Keratinocyte (primary cell): ENCODE results near the gene RORB. TPM values are rescaled to one million over a fixed set of nuclear protein-coding genes. Genes with fewer than 3 reads are reported as not detected.

Experiments
- DNase-seq: peaks from one replicate; pipeline ENCODE4 v3.0.0-alpha.2; 2011; ENCODE audit warnings: low read depth, missing footprints, low spot score
- FAIRE-seq: peaks from 2 replicates; lab custom pipeline; 2011; peaks lifted over from hg19 to GRCh38; lab: Jason Lieb, UNC
- H2AFZ ChIP-seq: 2 replicates; pipeline ENCODE4 v1.6.0; 2012; ENCODE audit warnings: low read length, control low read depth, inconsistent platforms; ENCODE audit not compliant: control insufficient read depth
- H3K27ac ChIP-seq: 2 replicates; pipeline ENCODE4 v1.5.1; 2011; ENCODE audit warnings: low read length; ENCODE audit not compliant: control insufficient read depth, insufficient read depth
- H3K27me3 ChIP-seq: 3 replicates; pipeline ENCODE4 v1.6.0; 2011; ENCODE audit warnings: low read length; ENCODE audit not compliant: control insufficient read depth, insufficient read depth; ENCODE audit errors: extremely low read depth
- H3K36me3 ChIP-seq, 2 experiments: 2 replicates in 1 of 2; 3 replicates in 1 of 2; pipeline ENCODE4 v1.5.1; 2011; ENCODE audit warnings: low read length in 2 of 2, mild to moderate bottlenecking in 1 of 2; ENCODE audit not compliant: control insufficient read depth in 2 of 2, insufficient read depth in 2 of 2; ENCODE audit errors: extremely low read depth in 1 of 2
- H3K4me1 ChIP-seq: 3 replicates; pipeline ENCODE4 v1.5.1; 2011; ENCODE audit warnings: low read length; ENCODE audit not compliant: control insufficient read depth, insufficient read depth; ENCODE audit errors: extremely low read depth
- H3K4me2 ChIP-seq: 3 replicates; pipeline ENCODE4 v1.6.0; 2011; ENCODE audit warnings: low read depth, low read length; ENCODE audit not compliant: control insufficient read depth, insufficient read depth; ENCODE audit errors: extremely low read depth
- H3K4me3 ChIP-seq, 3 experiments: fragments of 200-600 bp in 1 of 3; sonication (generic) in 1 of 3; 2 replicates in 2 of 3; 3 replicates in 1 of 3; pipeline ENCODE4 v1.5.1; 2011 to 2016; ENCODE audit warnings: low read length in 3 of 3, mild to moderate bottlenecking in 3 of 3, control low read depth in 2 of 3, inconsistent platforms in 1 of 3, low read depth in 1 of 3, mixed read lengths in 1 of 3, mixed run types in 1 of 3, moderate library complexity in 1 of 3; ENCODE audit not compliant: control insufficient read depth in 2 of 3, insufficient read depth in 2 of 3; ENCODE audit errors: extremely low read depth in 1 of 3
- H3K79me2 ChIP-seq: 2 replicates; pipeline ENCODE4 v1.6.0; 2012; ENCODE audit warnings: low read length; ENCODE audit not compliant: control insufficient read depth, insufficient read depth
- H3K9ac ChIP-seq: 3 replicates; pipeline ENCODE4 v1.6.0; 2011; ENCODE audit warnings: low read length; ENCODE audit not compliant: control insufficient read depth, insufficient read depth; ENCODE audit errors: extremely low read depth
- H3K9me1 ChIP-seq: 3 replicates; pipeline ENCODE4 v1.6.0; 2011; ENCODE audit warnings: low read length; ENCODE audit not compliant: control insufficient read depth, insufficient read depth; ENCODE audit errors: extremely low read depth
- H3K9me3 ChIP-seq: 2 replicates; pipeline ENCODE4 v1.5.1; 2012; ENCODE audit warnings: low read depth, low read length; ENCODE audit not compliant: control insufficient read depth
- H4K20me1 ChIP-seq: 3 replicates; pipeline ENCODE4 v1.6.0; 2011; ENCODE audit warnings: low read length; ENCODE audit not compliant: control insufficient read depth, insufficient read depth; ENCODE audit errors: extremely low read depth
- EZH2 ChIP-seq: IDR thresholded peaks from one replicate; pipeline ENCODE4 v1.6.1; 2012; ENCODE audit warnings: inconsistent platforms, mild to moderate bottlenecking, low read length, moderate library complexity
- dilution Hi-C: fragments of 300-500 bp; cut with MboI; formaldehyde crosslinking; loops from one replicate; pipeline ENCODE4 v1.7.0; 2020; ENCODE audit warnings: low sequenced_read_pairs; ENCODE audit not compliant: extremely low pct_ligation_motif_present
- polyA plus RNA-seq, 5 experiments: library from polyadenylated mRNA; depleted of rRNA in 3 of 5; stranded (reverse) in 3 of 5; stranded (forward) in 1 of 5; unstranded in 1 of 5; fragments of >200 nt; gene quantifications; 1 replicate in 1 of 5; 2 replicates in 3 of 5; 3 replicates in 1 of 5; pipeline versions ENCODE4 v1.2.1 to v1.2.3, GENCODE V29; 2011 to 2012; ENCODE audit warnings: missing spikeins in 2 of 5, low read depth in 1 of 5, low replicate concordance in 1 of 5
- TF ChIP-seq, protein P1 (sequence below), 3 experiments: IDR thresholded peaks in 1 of 3; conservative IDR thresholded peaks in 1 of 3; optimal IDR thresholded peaks in 1 of 3; 2 replicates in 2 of 3; 3 replicates in 1 of 3; pipeline versions ENCODE3 to v1.5.1; 2011; ENCODE audit warnings: low read length in 3 of 3, mild to moderate bottlenecking in 3 of 3, moderate library complexity in 2 of 3, control low read depth in 1 of 3, inconsistent platforms in 1 of 3; ENCODE audit not compliant: insufficient read depth in 2 of 3; ENCODE audit errors: extremely low read depth in 1 of 3

The RORB gene
- polyA plus RNA-seq, 1 donor (not counting 4 experiments of a cell fraction or from before 2014, with no cell fraction given), result not detected

DNA sequence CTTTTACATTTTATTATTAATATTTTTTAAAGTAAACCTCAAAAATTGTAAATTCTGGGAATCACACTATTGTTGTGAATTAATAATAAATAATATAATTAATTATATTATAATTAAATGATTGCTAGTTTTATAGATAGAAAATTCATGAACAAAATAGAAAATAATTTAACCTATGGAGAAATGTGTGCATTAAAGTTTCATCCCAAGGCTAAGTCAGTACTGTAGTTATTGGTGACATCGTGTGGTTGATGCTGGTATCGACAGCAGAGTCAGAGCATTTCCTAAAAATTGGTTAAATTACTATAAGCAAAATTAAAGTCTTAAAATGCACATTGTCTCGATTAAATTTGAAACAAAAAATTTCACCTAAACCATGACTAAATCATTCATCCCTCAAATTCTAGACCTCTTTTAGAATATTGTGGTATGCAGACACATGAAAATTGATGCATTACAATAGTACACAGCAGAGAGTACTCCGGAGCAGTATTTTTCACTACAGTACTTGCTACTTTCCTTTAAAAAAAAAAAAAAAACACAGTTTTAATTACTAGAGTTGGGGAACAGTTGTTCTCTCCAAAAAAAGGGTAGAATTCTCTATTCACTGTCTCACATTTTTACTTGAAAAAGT lies 73.9 kb downstream of the RORB start:
- Histone ChIP-seq H3K9me3 (no peaks in the 10 kb centered on the region), H3K9me1 (no peaks in the 10 kb centered on the region), H3K36me3 (no peaks in the 10 kb centered on the region), H3K79me2 (no peaks in the 10 kb centered on the region), H4K20me1 (no peaks in the 10 kb centered on the region), H3K27me3 (peaks cover 3% of the 10 kb centered on the region), H3K4me2 (no peak overlapping the region), H3K9ac (no peak overlapping the region), H3K27ac (no peak overlapping the region), H3K4me3 (no peak overlapping the region), H2AFZ (no peak overlapping the region), H3K4me1 (no peaks in the 10 kb centered on the region)
- DNase-seq (no peak), FAIRE-seq (peak; percentile 5)
- dilution Hi-C loops, result no loop called here
- TF ChIP-seq, protein P1, sequence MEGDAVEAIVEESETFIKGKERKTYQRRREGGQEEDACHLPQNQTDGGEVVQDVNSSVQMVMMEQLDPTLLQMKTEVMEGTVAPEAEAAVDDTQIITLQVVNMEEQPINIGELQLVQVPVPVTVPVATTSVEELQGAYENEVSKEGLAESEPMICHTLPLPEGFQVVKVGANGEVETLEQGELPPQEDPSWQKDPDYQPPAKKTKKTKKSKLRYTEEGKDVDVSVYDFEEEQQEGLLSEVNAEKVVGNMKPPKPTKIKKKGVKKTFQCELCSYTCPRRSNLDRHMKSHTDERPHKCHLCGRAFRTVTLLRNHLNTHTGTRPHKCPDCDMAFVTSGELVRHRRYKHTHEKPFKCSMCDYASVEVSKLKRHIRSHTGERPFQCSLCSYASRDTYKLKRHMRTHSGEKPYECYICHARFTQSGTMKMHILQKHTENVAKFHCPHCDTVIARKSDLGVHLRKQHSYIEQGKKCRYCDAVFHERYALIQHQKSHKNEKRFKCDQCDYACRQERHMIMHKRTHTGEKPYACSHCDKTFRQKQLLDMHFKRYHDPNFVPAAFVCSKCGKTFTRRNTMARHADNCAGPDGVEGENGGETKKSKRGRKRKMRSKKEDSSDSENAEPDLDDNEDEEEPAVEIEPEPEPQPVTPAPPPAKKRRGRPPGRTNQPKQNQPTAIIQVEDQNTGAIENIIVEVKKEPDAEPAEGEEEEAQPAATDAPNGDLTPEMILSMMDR (optimal IDR thresholded peaks at IDR 0.05 in 1 of 3, IDR thresholded peaks at IDR 0.05 in 1 of 3, conservative IDR thresholded peaks at IDR 0.05 in 1 of 3; ENCODE audit: extremely low read depth in 1 of 3, insufficient read depth in 2 of 3, low read length in 3 of 3), result peak; percentile 51 to 56 (median 53)
- TF ChIP-seq EZH2, result no peak

DNA sequence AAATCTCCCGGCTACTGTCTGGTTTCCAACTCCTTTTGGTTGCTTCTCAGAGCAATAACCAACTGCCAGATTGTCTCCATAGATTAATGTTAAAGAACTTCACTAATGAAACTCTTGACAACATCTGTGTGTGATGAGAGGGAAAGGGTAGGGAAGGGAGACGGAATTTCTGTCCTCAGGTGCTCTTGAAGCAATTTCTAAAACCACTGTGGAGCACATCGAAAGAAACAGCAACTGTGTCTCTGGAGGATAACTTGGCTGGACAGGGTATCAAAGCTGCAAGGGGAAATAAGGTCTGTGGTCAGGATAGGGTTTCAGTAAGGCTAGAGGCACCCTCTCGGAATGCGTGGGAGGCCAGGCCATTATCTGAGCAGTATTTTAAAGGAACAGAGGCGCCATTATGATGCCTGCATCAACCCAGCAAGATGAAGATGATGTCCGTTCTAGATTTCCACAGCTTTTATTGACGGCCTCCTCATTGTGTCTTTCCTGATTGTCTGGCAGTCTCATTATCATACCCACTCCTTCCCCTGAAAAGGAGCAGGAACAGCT lies 76.6 kb downstream of the RORB start:
- Histone ChIP-seq H2AFZ (no peak overlapping the region), H3K9me3 (no peaks in the 10 kb centered on the region), H3K79me2 (no peaks in the 10 kb centered on the region), H3K4me3 (no peak overlapping the region), H4K20me1 (no peaks in the 10 kb centered on the region), H3K4me1 (no peaks in the 10 kb centered on the region), H3K9me1 (no peaks in the 10 kb centered on the region), H3K4me2 (no peak overlapping the region), H3K27me3 (peaks cover 3% of the 10 kb centered on the region), H3K9ac (no peak overlapping the region), H3K36me3 (no peaks in the 10 kb centered on the region), H3K27ac (no peak overlapping the region)
- dilution Hi-C loops, result no loop called here
- FAIRE-seq (no peak), DNase-seq (no peak)
- no peak for TF ChIP-seq EZH2
- TF ChIP-seq, protein P1 (optimal IDR thresholded peaks at IDR 0.05 in 1 of 3, IDR thresholded peaks at IDR 0.05 in 1 of 3, conservative IDR thresholded peaks at IDR 0.05 in 1 of 3; ENCODE audit: extremely low read depth in 1 of 3, insufficient read depth in 2 of 3, low read length in 3 of 3), result no peak
